ENCODE measurements around the gene LTBP1. TPM values are rescaled to one million over a fixed set of nuclear protein-coding genes. Genes with fewer than 3 reads are reported as not detected.

The LTBP1 gene
- polyA plus RNA-seq, 1 experiment: 124 TPM

- ChIA-PET CTCF (interaction anchor here (1.0 to 1.2 kb wide), 2 partner anchors 9 to 14 kb away, joined by 3 read pairs; no protein-coding TSS in a partner anchor), POLR2A (no interaction called here)
- H3K27me3 ChIP-seq (ENCODE audit: control insufficient read depth, insufficient read depth, low read length): peaks cover 2% of the 10 kb centered on the region; the same call in 1 of the 2 replicates
- DNase-seq (ENCODE audit: low read depth): no peak
- H3K36me3 ChIP-seq (ENCODE audit: control insufficient read depth, insufficient read depth, low read length): no peaks in the 10 kb centered on the region
- TF ChIP-seq CTCF (IDR thresholded peaks at IDR 0.05; ENCODE audit: insufficient read depth, low read depth, low read length): no peak
- H3K4me3 ChIP-seq (ENCODE audit: low read depth, low read length): no peak overlapping the region
These were observed 139.8 kb downstream of the LTBP1 start for GRCh38 chr2:33086400-33087015.

- DNase-seq (ENCODE audit: low read depth): no peak
- POLR2A ChIA-PET: no interaction called here
- CTCF ChIA-PET: interaction anchor here (1.1 kb wide), 1 partner anchor 8 kb away, joined by 3 read pairs; no protein-coding TSS in a partner anchor
- Histone ChIP-seq H3K36me3 (ENCODE audit: control insufficient read depth, insufficient read depth, low read length) (no peaks in the 10 kb centered on the region), H3K4me3 (ENCODE audit: low read depth, low read length) (no peak overlapping the region), H3K27me3 (ENCODE audit: control insufficient read depth, insufficient read depth, low read length) (peaks cover 2% of the 10 kb centered on the region; the same call in 1 of the 2 replicates)
- no peak for TF ChIP-seq CTCF (IDR thresholded peaks at IDR 0.05; ENCODE audit: insufficient read depth, low read depth, low read length)
These were observed 143.9 kb downstream of the LTBP1 start for GRCh38 chr2:33090553-33091134.

GRCh38 chr2:33091541-33092123, 144.9 kb downstream of the LTBP1 start:
- Histone ChIP-seq H3K36me3 (ENCODE audit: control insufficient read depth, insufficient read depth, low read length) (no peaks in the 10 kb centered on the region), H3K27me3 (ENCODE audit: control insufficient read depth, insufficient read depth, low read length) (peaks cover 2% of the 10 kb centered on the region; the same call in 1 of the 2 replicates), H3K4me3 (ENCODE audit: low read depth, low read length) (no peak overlapping the region)
- TF ChIP-seq CTCF (IDR thresholded peaks at IDR 0.05; ENCODE audit: insufficient read depth, low read depth, low read length): no peak
- no peak for DNase-seq (ENCODE audit: low read depth)
- ChIA-PET CTCF (interaction anchor here (0.7 kb wide), 1 partner anchor 320 kb away, joined by 3 read pairs; no protein-coding TSS in a partner anchor), POLR2A (no interaction called here)

- Histone ChIP-seq H3K27me3 (ENCODE audit: control insufficient read depth, insufficient read depth, low read length) (peaks cover 2% of the 10 kb centered on the region; the same call in 1 of the 2 replicates), H3K36me3 (ENCODE audit: control insufficient read depth, insufficient read depth, low read length) (no peaks in the 10 kb centered on the region), H3K4me3 (ENCODE audit: low read depth, low read length) (no peak overlapping the region)
- TF ChIP-seq CTCF (IDR thresholded peaks at IDR 0.05; ENCODE audit: insufficient read depth, low read depth, low read length): no peak
- DNase-seq (ENCODE audit: low read depth): no peak
- ChIA-PET CTCF (interaction anchor here (0.6 kb wide), 1 partner anchor 174 kb away, joined by 3 read pairs; no protein-coding TSS in a partner anchor), POLR2A (no interaction called here)
These were observed 146.7 kb downstream of the LTBP1 start for GRCh38 chr2:33093283-33093993.

- ChIA-PET POLR2A (no interaction called here), CTCF (no interaction called here)
- DNase-seq (ENCODE audit: low read depth): no peak
- Histone ChIP-seq H3K4me3 (ENCODE audit: low read depth, low read length) (no peak overlapping the region), H3K36me3 (ENCODE audit: control insufficient read depth, insufficient read depth, low read length) (no peaks in the 10 kb centered on the region), H3K27me3 (ENCODE audit: control insufficient read depth, insufficient read depth, low read length) (peaks cover 2% of the 10 kb centered on the region; the same call in 1 of the 2 replicates)
- TF ChIP-seq CTCF (IDR thresholded peaks at IDR 0.05; ENCODE audit: insufficient read depth, low read depth, low read length): no peak
These were observed 147.6 kb downstream of the LTBP1 start for GRCh38 chr2:33094303-33094702.

Measured in BJ (cell line).